B cell (primary cell): ENCODE data around the gene ZNF618. TPM values are rescaled to one million over a fixed set of nuclear protein-coding genes. Genes with fewer than 3 reads are reported as not detected.

Experiments used
- ATAC-seq: fragments of 200-7000 bp; cut with Tn5 transposase; one replicate; pipeline ENCODE4 v1.10.0; 2021; ENCODE audit warnings: low read depth, mild to moderate bottlenecking, moderate number of reproducible peaks, moderate library complexity
- CTCF ChIA-PET: fragments of 350-600 bp; sonication (Branson Sonifier 250); formaldehyde crosslinking; loops from one replicate; lab custom pipeline; 2021; ENCODE audit warnings: antibody characterized with exemption, inconsistent platforms; lab: Charles Lee
- POLR2A ChIA-PET: fragments of 350-600 bp; sonication (Branson Sonifier 250); formaldehyde crosslinking; loops from one replicate; lab custom pipeline; 2021; ENCODE audit warnings: antibody characterized with exemption; lab: Charles Lee
- DNase-seq: peaks from one replicate; pipeline ENCODE4 v3.0.0; 2013
- H2AFZ ChIP-seq: 2 replicates; pipeline ENCODE4 v1.6.1; 2012; ENCODE audit warnings: mild to moderate bottlenecking, low read depth, low read length; ENCODE audit not compliant: insufficient read depth, poor library complexity, severe bottlenecking
- H3K27ac ChIP-seq, 2 donors: 1 replicate in 1 of 2; 2 replicates in 1 of 2; pipeline ENCODE4 v1.5.1; 2012 to 2013; ENCODE audit warnings: low read length in 2 of 2, mild to moderate bottlenecking in 2 of 2, moderate library complexity in 1 of 2
- H3K27me3 ChIP-seq, 4 experiments: fragments of 200-600 bp in 1 of 4; sonication (generic) in 1 of 4; replicated peaks in 1 of 4; 1 replicate in 2 of 4; 2 replicates in 2 of 4; pipeline versions ENCODE4 v1.6.1 to v1.7.0; 2013 to 2016; ENCODE audit warnings: low read length in 3 of 4, mild to moderate bottlenecking in 2 of 4, mixed read lengths in 1 of 4, moderate library complexity in 1 of 4; ENCODE audit not compliant: insufficient read depth in 4 of 4, control insufficient read depth in 3 of 4; ENCODE audit errors: control extremely low read depth in 1 of 4
- H3K36me3 ChIP-seq, 2 experiments: replicated peaks in 1 of 2; 1 replicate in 1 of 2; 2 replicates in 1 of 2; pipeline versions ENCODE4 v1.6.1 to v1.7.1; 2013; ENCODE audit warnings: low read length in 1 of 2; ENCODE audit not compliant: insufficient read depth in 2 of 2, control insufficient read depth in 1 of 2; ENCODE audit errors: control extremely low read depth in 1 of 2, extremely low read depth in 1 of 2
- H3K4me1 ChIP-seq, 2 donors: fragments of 200-600 bp in 1 of 2; sonication (generic) in 1 of 2; 1 replicate in 1 of 2; 2 replicates in 1 of 2; pipeline versions ENCODE4 v1.5.1 to v1.6.1; 2013 to 2017; ENCODE audit warnings: low read length in 2 of 2; ENCODE audit not compliant: control insufficient read depth in 2 of 2, insufficient read depth in 2 of 2
- H3K4me2 ChIP-seq: replicated peaks from 2 replicates; pipeline ENCODE3; 2012; ENCODE audit warnings: mild to moderate bottlenecking, low read depth, low read length; ENCODE audit not compliant: poor library complexity, severe bottlenecking
- H3K4me3 ChIP-seq, 5 experiments: fragments of 200-600 bp in 1 of 5; sonication (generic) in 1 of 5; 1 replicate in 3 of 5; 2 replicates in 2 of 5; pipeline versions ENCODE4 v1.5.1 to v1.7.0; 2011 to 2016; ENCODE audit warnings: low read length in 4 of 5, mild to moderate bottlenecking in 4 of 5, low read depth in 2 of 5, control low read depth in 1 of 5, moderate library complexity in 1 of 5; ENCODE audit not compliant: insufficient read depth in 1 of 5; ENCODE audit errors: control extremely low read depth in 1 of 5, extremely low read depth in 1 of 5
- H3K79me2 ChIP-seq: fragments of 200-600 bp; sonication (generic); one replicate; pipeline ENCODE4 v1.6.0; 2016; ENCODE audit warnings: low read length; ENCODE audit not compliant: control insufficient read depth, insufficient read depth
- H3K9ac ChIP-seq: fragments of 200-600 bp; sonication (generic); 2 replicates; pipeline ENCODE4 v1.6.1; 2017; ENCODE audit warnings: mild to moderate bottlenecking, low read length, moderate library complexity
- H3K9me3 ChIP-seq, 3 donors: one replicate each; pipeline versions ENCODE4 v1.6.1 to v1.7.1; 2013; ENCODE audit warnings: low read length in 2 of 3; ENCODE audit not compliant: control insufficient read depth in 2 of 3, insufficient read depth in 1 of 3; ENCODE audit errors: control extremely low read depth in 1 of 3
- H4K20me1 ChIP-seq: 2 replicates; pipeline ENCODE4 v1.6.0; 2012; ENCODE audit warnings: mild to moderate bottlenecking, low read length; ENCODE audit not compliant: insufficient read depth, control insufficient read depth, poor library complexity, severe bottlenecking
- H3K27ac Mint-ChIP-seq: one replicate; pipeline ENCODE4 v1.8.0; 2021; ENCODE audit warnings: mixed read lengths
- H3K27me3 Mint-ChIP-seq: one replicate; pipeline ENCODE4 v1.8.0; 2021; ENCODE audit warnings: mixed read lengths
- H3K4me1 Mint-ChIP-seq: one replicate; pipeline ENCODE4 v1.8.0; 2021; ENCODE audit warnings: mixed read lengths
- H3K4me3 Mint-ChIP-seq: one replicate; pipeline ENCODE4 v1.8.0; 2021; ENCODE audit warnings: mixed read lengths
- H3K9me3 Mint-ChIP-seq: one replicate; pipeline ENCODE4 v1.8.0; 2022; ENCODE audit warnings: mixed read lengths; ENCODE audit not compliant: insufficient read depth
- CTCF ChIP-seq: fragments of 200-600 bp; IDR thresholded peaks from one replicate; pipeline ENCODE4 v1.8.0; 2022; ENCODE audit warnings: antibody characterized with exemption, mild to moderate bottlenecking
- EZH2 ChIP-seq: IDR thresholded peaks from 2 replicates; pipeline ENCODE4 v1.6.1; 2012; ENCODE audit warnings: borderline replicate concordance, low read depth, mild to moderate bottlenecking, moderate library complexity, low read length; ENCODE audit not compliant: insufficient read depth, poor library complexity, severe bottlenecking
- WGBS: methylation state at CpG from one replicate; pipeline ENCODE4 v1.1.5; 2013; ENCODE audit warnings: missing lambda C conversion rate; ENCODE audit not compliant: insufficient coverage; 5-methylcytosine and 5-hydroxymethylcytosine counted together
- intact Hi-C: fragments of 100-400 bp; cut with micrococcal nuclease; formaldehyde crosslinking; loops from one replicate; pipeline ENCODE4 v1.10.0; 2022
- polyA plus RNA-seq: library from polyadenylated mRNA; depleted of rRNA; stranded (reverse); fragments of >200 nt; gene quantifications from 2 replicates; pipeline ENCODE4 v1.2.3, GENCODE V29; 2012
- total RNA-seq, 2 donors: library from RNA; stranded (reverse); fragments of 120-200 nt in 1 of 2; gene quantifications; 1 replicate in 1 of 2; 2 replicates in 1 of 2; pipeline versions ENCODE4 v1.2.3 to v1.2.4, GENCODE V29; 2013 to 2022

ZNF618 gene
- total and polyA plus RNA-seq, 2 donors (not counting 1 experiment from before 2014, with no cell fraction given), result 1.4 to 2.5 TPM

GRCh38 chr9:114012126-114012525 is 136.0 kb downstream of the ZNF618 start:
- Histone ChIP-seq H3K4me3 (no peak overlapping the region), H3K27me3 (no peaks in the 10 kb centered on the region), H4K20me1 (no peaks in the 10 kb centered on the region), H3K9ac (no peak overlapping the region), H3K36me3 (no peaks in the 10 kb centered on the region), H3K4me1 (no peaks in the 10 kb centered on the region), H3K27ac (no peak overlapping the region), H3K9me3 (peaks cover 0 to 15% (median 0%) of the 10 kb centered on the region in 3 donors), H3K4me2 (no peak overlapping the region), H3K79me2 (no peaks in the 10 kb centered on the region), H2AFZ (no peak overlapping the region)
- Mint-ChIP-seq H3K4me1 (no peaks in the 10 kb centered on the region), H3K27me3 (no peaks in the 10 kb centered on the region), H3K4me3 (no peak overlapping the region), H3K27ac (no peak overlapping the region), H3K9me3 (peaks cover 8% of the 10 kb centered on the region)
- DNase-seq (no peak), ATAC-seq (no peak)
- intact Hi-C loops, result no loop called here
- ChIA-PET POLR2A (no interaction called here), CTCF (no interaction called here)
- TF ChIP-seq CTCF (no peak), EZH2 (no peak)
- 100% methylated on average over 1 of the region's 2 CpGs for WGBS

GRCh38 chr9:114014044-114014443 is 137.9 kb downstream of the ZNF618 start:
- TF ChIP-seq CTCF (no peak), EZH2 (no peak)
- POLR2A ChIA-PET, result no interaction called here
- H4K20me1 ChIP-seq, result no peaks in the 10 kb centered on the region

More at GRCh38 chr9:114014044-114014443, 137.9 kb downstream of the ZNF618 start:
- Histone ChIP-seq H3K79me2 (no peaks in the 10 kb centered on the region), H3K4me2 (no peak overlapping the region), H3K36me3 (no peaks in the 10 kb centered on the region), H3K27ac (no peak overlapping the region), H3K27me3 (no peaks in the 10 kb centered on the region), H3K4me3 (no peak overlapping the region), H3K4me1 (no peaks in the 10 kb centered on the region), H3K9ac (no peak overlapping the region), H2AFZ (no peak overlapping the region), H3K9me3 (peaks cover 0 to 6% (median 0%) of the 10 kb centered on the region in 3 donors)
- DNase-seq (no peak), ATAC-seq (no peak)
- CTCF ChIA-PET, result no interaction called here
- Mint-ChIP-seq H3K27me3 (no peaks in the 10 kb centered on the region), H3K9me3 (peaks cover 8% of the 10 kb centered on the region), H3K27ac (no peak overlapping the region), H3K4me3 (no peak overlapping the region), H3K4me1 (no peaks in the 10 kb centered on the region)
- intact Hi-C loops, result no loop called here
